Breast epithelium (tissue), 3 donors: ENCODE results near the gene VPS33B.

Experiments used
- CTCF ChIP-seq, 3 donors: fragments of 450-650 bp; IDR thresholded peaks; one replicate each; pipeline ENCODE4 v1.5.1; 2016 to 2017; ENCODE audit warnings: antibody characterized with exemption in 3 of 3, mild to moderate bottlenecking in 3 of 3, moderate library complexity in 3 of 3
- POLR2A ChIP-seq: fragments of 450-650 bp; IDR thresholded peaks from one replicate; pipeline ENCODE4 v1.6.1; 2016; ENCODE audit warnings: antibody characterized with exemption, mild to moderate bottlenecking, moderate library complexity

GRCh38 chr15:91040856-91041255 lies 18.5 kb upstream of the VPS33B start:
- TF ChIP-seq CTCF (IDR thresholded peaks at IDR 0.05) (no peak), POLR2A (no peak)
